ENCODE measurements around the gene COL4A4. TPM values are rescaled to one million over a fixed set of nuclear protein-coding genes. Genes with fewer than 3 reads are reported as not detected.

The COL4A4 gene
- polyA plus RNA-seq, 3 donors from 2014 or later, result 0.76 to 1.3 TPM; not detected in 1

- peaks cover 0 to 5% of the 10 kb centered on the region in 2 donors for H3K4me1 Mint-ChIP-seq
- peaks cover 0 to 3% (median 0%) of the 10 kb centered on the region in 6 donors for H3K9me3 Mint-ChIP-seq
- no peak overlapping the region for H3K27ac Mint-ChIP-seq
- DNase-seq, result no peak
- H3K4me3 Mint-ChIP-seq, result no peak overlapping the region
- peaks cover 29 to 37% (median 33%) of the 10 kb centered on the region in 3 donors for H3K36me3 Mint-ChIP-seq
- H3K27me3 Mint-ChIP-seq (ENCODE audit: low read depth in 3 of 3), result peaks cover 0 to 1% (median 0%) of the 10 kb centered on the region in 3 donors
These were observed 170.8 kb downstream of the COL4A4 start for GRCh38 chr2:226993171-226993570.

GRCh38 chr2:226991663-226992062 is 172.3 kb downstream of the COL4A4 start:
- peaks cover 0 to 3% (median 0%) of the 10 kb centered on the region in 6 donors for H3K9me3 Mint-ChIP-seq
- peaks cover 0 to 1% (median 0%) of the 10 kb centered on the region in 3 donors for H3K27me3 Mint-ChIP-seq (ENCODE audit: low read depth in 3 of 3)
- peaks cover 25 to 37% (median 29%) of the 10 kb centered on the region in 3 donors for H3K36me3 Mint-ChIP-seq
- DNase-seq, result no peak
- H3K27ac Mint-ChIP-seq, result no peak overlapping the region
- H3K4me1 Mint-ChIP-seq, result peaks cover 0 to 5% of the 10 kb centered on the region in 2 donors
- H3K4me3 Mint-ChIP-seq, result no peak overlapping the region

- Mint-ChIP-seq H3K27ac (no peak overlapping the region), H3K4me3 (no peak overlapping the region), H3K4me1 (no peaks in the 10 kb centered on the region), H3K36me3 (peaks cover 1 to 6% (median 3%) of the 10 kb centered on the region in 3 donors), H3K27me3 (ENCODE audit: low read depth in 3 of 3) (no peaks in the 10 kb centered on the region), H3K9me3 (no peaks in the 10 kb centered on the region)
- no peak for DNase-seq
These were observed 178.4 kb downstream of the COL4A4 start for GRCh38 chr2:226985583-226985946.

- Mint-ChIP-seq H3K9me3 (no peaks in the 10 kb centered on the region), H3K27ac (no peak overlapping the region), H3K36me3 (peaks cover 0 to 6% (median 3%) of the 10 kb centered on the region in 3 donors), H3K4me3 (no peak overlapping the region), H3K4me1 (no peaks in the 10 kb centered on the region), H3K27me3 (ENCODE audit: low read depth in 3 of 3) (no peaks in the 10 kb centered on the region)
- peak in 2 of 3 donors; percentile 1 to 11 for DNase-seq
These were observed 179.0 kb downstream of the COL4A4 start for GRCh38 chr2:226984750-226985582.

- H3K4me1 Mint-ChIP-seq, result no peaks in the 10 kb centered on the region
- H3K36me3 Mint-ChIP-seq, result peaks cover 3 to 11% (median 6%) of the 10 kb centered on the region in 3 donors
- no peak for DNase-seq
- peaks cover 0 to 2% (median 0%) of the 10 kb centered on the region in 6 donors for H3K9me3 Mint-ChIP-seq
- H3K27ac Mint-ChIP-seq, result no peak overlapping the region
- H3K27me3 Mint-ChIP-seq (ENCODE audit: low read depth in 3 of 3), result peaks cover 0 to 2% (median 0%) of the 10 kb centered on the region in 3 donors
- H3K4me3 Mint-ChIP-seq, result no peak overlapping the region
These were observed 179.9 kb downstream of the COL4A4 start for GRCh38 chr2:226983895-226984749.

DNA sequence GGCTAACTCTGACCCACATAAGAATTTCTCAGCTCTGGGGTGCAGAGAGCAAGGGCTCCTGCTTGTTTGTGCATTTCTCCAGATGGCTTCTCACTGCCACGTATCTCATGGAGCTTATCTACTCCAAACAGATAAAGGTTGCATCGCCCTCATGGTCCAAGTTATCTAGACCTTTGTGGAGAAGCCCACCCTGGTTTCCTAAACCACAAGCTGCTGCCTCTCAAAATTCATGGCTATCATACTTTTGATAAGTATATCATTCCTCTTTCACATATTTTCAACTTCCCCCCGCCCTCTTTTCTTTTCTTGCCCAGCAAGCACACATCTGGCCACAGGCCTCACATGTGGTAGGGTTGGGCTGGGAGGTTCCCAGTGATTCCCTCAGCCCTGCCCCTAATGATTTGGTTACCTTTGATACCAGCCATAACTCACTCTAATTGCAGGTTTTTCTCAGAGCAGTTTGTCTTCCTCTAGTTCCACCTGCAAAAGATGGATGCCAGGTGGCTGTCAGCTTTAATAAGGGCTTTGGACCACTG is 182.1 kb downstream of the COL4A4 start:
- H3K4me3 Mint-ChIP-seq, result no peak overlapping the region
- H3K27me3 Mint-ChIP-seq (ENCODE audit: low read depth in 3 of 3), result peaks cover 0 to 2% (median 0%) of the 10 kb centered on the region in 3 donors
- no peak overlapping the region for H3K27ac Mint-ChIP-seq
- H3K9me3 Mint-ChIP-seq, result peaks cover 0 to 2% (median 0%) of the 10 kb centered on the region in 6 donors
- H3K36me3 Mint-ChIP-seq, result peaks cover 8 to 12% (median 11%) of the 10 kb centered on the region in 3 donors
- no peak for DNase-seq
- no peaks in the 10 kb centered on the region for H3K4me1 Mint-ChIP-seq

- Mint-ChIP-seq H3K36me3 (peaks cover 5 to 14% (median 8%) of the 10 kb centered on the region in 3 donors), H3K4me1 (no peaks in the 10 kb centered on the region), H3K27me3 (ENCODE audit: low read depth in 3 of 3) (peaks cover 0 to 2% (median 0%) of the 10 kb centered on the region in 3 donors), H3K27ac (no peak overlapping the region), H3K9me3 (peaks cover 0 to 2% (median 0%) of the 10 kb centered on the region in 6 donors), H3K4me3 (no peak overlapping the region)
- DNase-seq, result no peak
These were observed 185.0 kb downstream of the COL4A4 start for GRCh38 chr2:226979004-226979403.

GRCh38 chr2:226978300-226978699 is 185.7 kb downstream of the COL4A4 start:
- H3K4me1 Mint-ChIP-seq, result peaks cover 2 to 4% of the 10 kb centered on the region in 2 donors
- peaks cover 0 to 2% (median 1%) of the 10 kb centered on the region in 3 donors for H3K27me3 Mint-ChIP-seq (ENCODE audit: low read depth in 3 of 3)
- no peak overlapping the region for H3K27ac Mint-ChIP-seq
- H3K9me3 Mint-ChIP-seq, result peaks cover 0 to 2% (median 0%) of the 10 kb centered on the region in 6 donors
- no peak overlapping the region for H3K4me3 Mint-ChIP-seq
- H3K36me3 Mint-ChIP-seq, result peaks cover 8 to 21% (median 12%) of the 10 kb centered on the region in 3 donors
- no peak for DNase-seq

- peaks cover 1 to 2% (median 2%) of the 10 kb centered on the region in 3 donors for H3K27me3 Mint-ChIP-seq (ENCODE audit: low read depth in 3 of 3)
- H3K9me3 Mint-ChIP-seq, result peaks cover 0 to 2% (median 0%) of the 10 kb centered on the region in 6 donors
- DNase-seq, result no peak
- H3K27ac Mint-ChIP-seq, result no peak overlapping the region
- H3K36me3 Mint-ChIP-seq, result peaks cover 12 to 26% (median 17%) of the 10 kb centered on the region in 3 donors
- H3K4me3 Mint-ChIP-seq, result no peak overlapping the region
- H3K4me1 Mint-ChIP-seq, result peaks cover 3 to 6% of the 10 kb centered on the region in 2 donors
These were observed 186.2 kb downstream of the COL4A4 start for GRCh38 chr2:226977775-226978190.

GRCh38 chr2:226973816-226974215 is 190.2 kb downstream of the COL4A4 start:
- no peak overlapping the region for H3K27ac Mint-ChIP-seq
- no peak overlapping the region for H3K4me3 Mint-ChIP-seq
- DNase-seq, result no peak
- peaks cover 11 to 21% (median 12%) of the 10 kb centered on the region in 3 donors for H3K36me3 Mint-ChIP-seq
- no peaks in the 10 kb centered on the region for H3K9me3 Mint-ChIP-seq
- H3K4me1 Mint-ChIP-seq, result peaks cover 11 to 27% of the 10 kb centered on the region in 2 donors
- H3K27me3 Mint-ChIP-seq (ENCODE audit: low read depth in 3 of 3), result peaks cover 0 to 2% (median 1%) of the 10 kb centered on the region in 3 donors

DNA sequence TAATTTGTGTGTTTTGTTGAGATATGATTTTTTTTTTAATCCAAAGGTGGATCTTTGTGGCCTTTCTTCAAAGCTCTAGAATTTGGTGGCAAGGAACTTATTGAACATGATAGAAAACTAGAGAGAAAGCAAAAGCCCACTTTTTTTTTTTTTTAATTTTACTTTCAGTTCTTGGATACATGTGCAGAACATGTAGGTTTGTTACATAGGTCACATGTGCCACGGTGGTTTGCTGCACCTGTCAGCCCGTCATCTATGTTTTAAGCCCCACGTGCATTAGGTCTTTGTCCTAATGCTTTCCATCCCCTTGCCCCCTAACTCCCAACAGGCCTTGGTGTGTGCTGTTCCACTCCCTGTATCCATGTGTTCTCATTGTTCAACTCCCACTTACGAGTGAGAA is 192.2 kb downstream of the COL4A4 start:
- peaks cover 7 to 18% (median 8%) of the 10 kb centered on the region in 3 donors for H3K36me3 Mint-ChIP-seq
- H3K4me1 Mint-ChIP-seq, result peaks cover 11 to 27% of the 10 kb centered on the region in 2 donors
- H3K27me3 Mint-ChIP-seq (ENCODE audit: low read depth in 3 of 3), result peaks cover 0 to 2% (median 1%) of the 10 kb centered on the region in 3 donors
- peak overlapping the region in 2 of 6 donors; percentile 17 to 69 for H3K27ac Mint-ChIP-seq
- no peak for DNase-seq
- H3K4me3 Mint-ChIP-seq, result no peak overlapping the region
- H3K9me3 Mint-ChIP-seq, result no peaks in the 10 kb centered on the region

DNA sequence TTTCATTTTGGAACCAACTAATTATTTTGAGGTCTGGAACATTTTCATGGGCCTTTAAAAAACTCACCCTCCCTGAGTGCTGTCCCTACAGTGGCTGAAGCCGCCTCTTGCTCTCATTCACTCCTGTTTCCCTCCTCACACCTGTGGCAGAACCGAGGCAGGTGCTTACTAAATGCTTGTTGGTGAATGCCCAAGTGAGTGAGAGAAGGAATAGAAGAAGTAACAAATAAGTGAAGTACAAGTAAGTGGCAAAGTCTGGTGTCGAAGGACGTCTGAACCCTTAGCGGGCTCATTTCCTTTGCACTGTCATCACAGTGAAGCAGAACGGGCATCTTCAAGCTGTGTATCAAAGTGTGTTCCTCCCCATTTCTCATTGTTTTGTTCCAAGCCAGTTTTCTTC is 192.9 kb downstream of the COL4A4 start:
- peaks cover 7 to 18% (median 8%) of the 10 kb centered on the region in 3 donors for H3K36me3 Mint-ChIP-seq
- DNase-seq, result no peak
- peaks cover 11 to 27% of the 10 kb centered on the region in 2 donors for H3K4me1 Mint-ChIP-seq
- H3K27ac Mint-ChIP-seq, result peak overlapping the region in 2 of 6 donors; percentile 51 to 69
- H3K9me3 Mint-ChIP-seq, result no peaks in the 10 kb centered on the region
- H3K4me3 Mint-ChIP-seq, result peak overlapping the region in 1 of 5 donors; percentile 44
- peaks cover 0 to 2% (median 1%) of the 10 kb centered on the region in 3 donors for H3K27me3 Mint-ChIP-seq (ENCODE audit: low read depth in 3 of 3)

- no peaks in the 10 kb centered on the region for H3K9me3 Mint-ChIP-seq
- H3K27me3 Mint-ChIP-seq (ENCODE audit: low read depth in 3 of 3), result peaks cover 0 to 2% (median 1%) of the 10 kb centered on the region in 3 donors
- H3K4me3 Mint-ChIP-seq, result no peak overlapping the region
- peaks cover 11 to 27% of the 10 kb centered on the region in 2 donors for H3K4me1 Mint-ChIP-seq
- no peak for DNase-seq
- peaks cover 7 to 18% (median 8%) of the 10 kb centered on the region in 3 donors for H3K36me3 Mint-ChIP-seq
- H3K27ac Mint-ChIP-seq, result peak overlapping the region in 2 of 6 donors; percentile 6 to 69
These were observed 193.6 kb downstream of the COL4A4 start for GRCh38 chr2:226970362-226970761.
